Sigmoid colon (tissue), 4 donors: ENCODE results near the gene SLC9B2.

ENCODE experiments used
- CTCF ChIP-seq, 4 experiments: fragments of 450-650 bp in 3 of 4; fragments of 200-600 bp in 1 of 4; IDR thresholded peaks; one replicate each; pipeline ENCODE4 v1.5.1; 2016 to 2019; ENCODE audit warnings: antibody characterized with exemption in 4 of 4, mild to moderate bottlenecking in 3 of 4, moderate library complexity in 2 of 4
- EP300 ChIP-seq, 4 donors: sonication (generic); formaldehyde crosslinking; IDR thresholded peaks; one replicate each; pipeline ENCODE4 v1.6.1; 2017; ENCODE audit warnings: antibody characterized with exemption in 4 of 4
- POLR2A ChIP-seq, 2 donors: fragments of 450-650 bp; IDR thresholded peaks; one replicate each; pipeline ENCODE4 v1.6.1; 2016; ENCODE audit warnings: antibody characterized with exemption in 2 of 2, mild to moderate bottlenecking in 2 of 2, moderate library complexity in 2 of 2
- POLR2AphosphoS5 ChIP-seq, 4 donors: sonication (generic); formaldehyde crosslinking; IDR thresholded peaks; one replicate each; pipeline ENCODE4 v1.6.1; 2017; ENCODE audit warnings: antibody characterized with exemption in 4 of 4

- TF ChIP-seq CTCF (IDR thresholded peaks at IDR 0.05) (no peak), EP300 (IDR thresholded peaks at IDR 0.05) (no peak), POLR2AphosphoS5 (IDR thresholded peaks at IDR 0.05) (no peak), POLR2A (IDR thresholded peaks at IDR 0.05) (no peak)
Observed at GRCh38 chr4:103076747-103077347, at the start of gene SLC9B2.
